GM23338 (cell line): ENCODE results near the gene MBD1.

Experiments
- CTCF ChIP-seq, 2 experiments: fragments of 200-600 bp in 1 of 2; sonication (generic) in 1 of 2; conservative IDR thresholded peaks; 2 replicates each; pipeline versions ENCODE4 v1.5.1 to v1.6.1; 2016 to 2017; ENCODE audit warnings: antibody characterized with exemption in 2 of 2, low read depth in 2 of 2, mild to moderate bottlenecking in 2 of 2, moderate library complexity in 1 of 2
- EZH2 ChIP-seq: fragments of 200-600 bp; sonication (generic); IDR thresholded peaks from one replicate; pipeline ENCODE4 v1.8.0; 2017; ENCODE audit warnings: antibody characterized with exemption, mild to moderate bottlenecking, low read depth; ENCODE audit not compliant: unreplicated experiment
- ZNF462 ChIP-seq: fragments of 250-450 bp; sonication (Bioruptor Pico); IDR thresholded peaks from 2 replicates; pipeline ENCODE4 v1.5.0; 2020; ENCODE audit warnings: mild to moderate bottlenecking, moderate library complexity

GRCh38 chr18:50307400-50307737 is 26.0 kb upstream of the MBD1 start:
- TF ChIP-seq CTCF (conservative IDR thresholded peaks at IDR 0.05; ENCODE audit: low read depth in 2 of 2): no peak
- no peak for TF ChIP-seq ZNF462 (CRISPR knock-in tag)
- no peak for TF ChIP-seq EZH2
